Prostate gland (tissue), 2 donors: Measurements from ENCODE around the gene ING3.

Source experiments
- POLR2A ChIP-seq: fragments of 450-650 bp; IDR thresholded peaks from one replicate; pipeline ENCODE4 v1.6.1; 2016; ENCODE audit warnings: antibody characterized with exemption, mild to moderate bottlenecking
- POLR2AphosphoS5 ChIP-seq: sonication (generic); formaldehyde crosslinking; IDR thresholded peaks from one replicate; pipeline ENCODE4 v1.6.1; 2017; ENCODE audit warnings: antibody characterized with exemption
- TF ChIP-seq, protein P1 (sequence below), 4 experiments: fragments of 200-600 bp in 2 of 4; fragments of 450-650 bp in 2 of 4; sonication (generic) in 2 of 4; IDR thresholded peaks; 1 replicate in 3 of 4; 2 replicates in 1 of 4; pipeline ENCODE4 v1.5.1; 2016 to 2019; ENCODE audit warnings: antibody characterized with exemption in 4 of 4, mild to moderate bottlenecking in 2 of 4, moderate library complexity in 2 of 4

DNA sequence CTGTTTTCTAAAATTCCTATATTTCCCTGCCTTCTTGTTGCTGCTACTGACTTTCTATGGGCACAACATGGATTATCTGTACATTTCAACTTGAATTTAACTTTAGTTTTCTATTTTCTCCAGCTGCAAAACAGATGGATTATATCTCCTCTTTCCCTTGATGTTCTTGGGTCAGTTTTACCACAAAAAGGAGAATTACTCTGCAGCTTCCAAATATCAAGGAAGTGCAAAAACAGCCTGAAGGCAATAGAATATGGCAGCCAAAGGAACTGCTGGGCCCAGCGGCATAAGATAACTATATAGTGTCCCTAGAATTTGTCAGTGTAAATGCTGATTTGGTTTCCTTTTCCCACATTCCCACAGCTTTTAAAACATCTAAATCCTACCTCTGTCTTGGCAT lies 67.0 kb downstream of the ING3 start:
- no peak for TF ChIP-seq POLR2A
- TF ChIP-seq POLR2AphosphoS5, result no peak
- TF ChIP-seq, protein P1, sequence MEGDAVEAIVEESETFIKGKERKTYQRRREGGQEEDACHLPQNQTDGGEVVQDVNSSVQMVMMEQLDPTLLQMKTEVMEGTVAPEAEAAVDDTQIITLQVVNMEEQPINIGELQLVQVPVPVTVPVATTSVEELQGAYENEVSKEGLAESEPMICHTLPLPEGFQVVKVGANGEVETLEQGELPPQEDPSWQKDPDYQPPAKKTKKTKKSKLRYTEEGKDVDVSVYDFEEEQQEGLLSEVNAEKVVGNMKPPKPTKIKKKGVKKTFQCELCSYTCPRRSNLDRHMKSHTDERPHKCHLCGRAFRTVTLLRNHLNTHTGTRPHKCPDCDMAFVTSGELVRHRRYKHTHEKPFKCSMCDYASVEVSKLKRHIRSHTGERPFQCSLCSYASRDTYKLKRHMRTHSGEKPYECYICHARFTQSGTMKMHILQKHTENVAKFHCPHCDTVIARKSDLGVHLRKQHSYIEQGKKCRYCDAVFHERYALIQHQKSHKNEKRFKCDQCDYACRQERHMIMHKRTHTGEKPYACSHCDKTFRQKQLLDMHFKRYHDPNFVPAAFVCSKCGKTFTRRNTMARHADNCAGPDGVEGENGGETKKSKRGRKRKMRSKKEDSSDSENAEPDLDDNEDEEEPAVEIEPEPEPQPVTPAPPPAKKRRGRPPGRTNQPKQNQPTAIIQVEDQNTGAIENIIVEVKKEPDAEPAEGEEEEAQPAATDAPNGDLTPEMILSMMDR (IDR thresholded peaks at IDR 0.05), result no peak
